GM21515 (cell line): ENCODE data around the gene ATP10A.

ENCODE experiments used
- ATAC-seq: cut with Tn5 transposase; IDR thresholded peaks from one replicate; pipeline ENCODE4 v1.9.1; 2021; ENCODE audit not compliant: unreplicated experiment

Gene ATP10A

DNA sequence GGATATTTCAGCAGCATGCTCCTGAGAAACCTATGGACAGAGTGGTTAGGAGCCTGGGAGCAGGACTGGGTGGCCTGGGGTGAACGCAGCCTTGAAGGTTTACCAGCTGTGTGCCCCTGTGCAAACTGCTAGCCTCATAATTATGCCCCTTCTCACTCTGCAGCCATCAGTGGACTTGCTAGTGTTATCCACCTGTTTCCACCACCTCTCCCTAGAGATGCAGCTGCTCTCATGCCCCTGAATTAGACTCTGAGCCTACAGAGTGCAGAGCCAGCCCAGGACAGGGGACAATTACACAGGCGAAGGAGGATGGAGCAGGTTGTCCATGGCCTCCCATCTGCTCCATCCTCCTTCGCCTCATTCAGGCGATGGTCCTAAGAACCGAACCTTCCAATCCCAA is 175.9 kb downstream of the ATP10A start:
- ATAC-seq = no peak

DNA sequence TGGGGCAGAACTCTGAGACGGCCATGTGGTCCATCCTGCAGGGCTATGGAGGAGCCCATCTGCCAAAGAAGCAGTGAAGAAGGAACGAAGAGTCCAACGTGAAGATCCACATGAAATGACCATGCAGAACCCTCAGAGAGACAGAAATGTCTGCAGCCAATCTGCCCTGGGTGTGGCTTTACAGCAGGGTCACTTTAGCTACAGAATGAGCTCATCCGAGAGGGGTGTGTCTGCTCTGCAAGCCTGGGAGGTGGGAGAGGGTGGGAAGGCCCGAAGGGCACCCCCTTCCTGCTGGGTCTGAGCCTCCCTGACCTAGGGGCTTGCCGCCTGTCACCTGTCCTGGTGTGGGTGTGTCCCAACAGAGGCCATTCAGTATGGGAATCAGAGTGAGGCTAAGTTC is 176.3 kb downstream of the ATP10A start:
- ATAC-seq = no peak

DNA sequence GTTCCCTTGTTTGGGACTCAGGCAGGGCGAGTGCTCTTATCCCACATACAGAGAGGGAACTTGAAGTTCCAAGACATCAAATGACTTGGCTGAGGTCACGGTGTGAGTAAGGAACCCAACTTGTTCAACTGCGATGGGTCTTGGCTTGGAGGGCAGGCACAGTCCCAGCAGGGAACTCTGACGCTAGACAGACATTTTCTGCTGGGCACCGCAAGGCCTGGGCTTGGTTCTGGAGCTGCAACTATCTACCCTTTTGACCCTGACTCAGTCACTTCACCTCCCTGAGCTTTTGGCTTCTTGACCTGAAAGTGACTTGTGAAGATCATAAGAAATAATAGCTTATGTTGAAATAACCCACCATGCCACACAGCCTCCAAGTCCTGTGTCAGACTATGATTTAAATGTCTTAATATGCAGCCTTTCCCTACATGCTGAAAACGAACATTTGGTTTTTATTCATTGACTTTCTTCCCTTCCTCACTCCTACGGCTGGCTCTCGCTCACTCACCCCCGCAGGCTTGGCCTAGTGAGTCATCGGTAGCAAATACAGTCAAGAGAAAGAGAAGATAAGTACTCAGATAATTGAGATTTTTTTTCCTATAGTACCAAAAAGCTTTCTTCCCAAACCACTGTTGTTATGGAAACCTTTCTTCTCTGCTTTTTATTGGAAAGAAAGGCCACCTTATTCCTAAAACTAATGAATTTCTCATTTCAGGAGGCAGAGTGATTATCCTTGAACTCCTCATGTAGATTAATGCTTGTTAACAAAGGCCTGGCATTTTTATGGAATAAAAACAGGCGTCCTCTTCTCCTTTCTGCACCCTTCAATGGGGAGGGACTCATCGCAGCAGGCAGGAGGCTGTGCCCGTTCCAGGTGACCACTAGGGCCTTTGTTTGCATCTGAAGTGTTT is 178.4 kb downstream of the ATP10A start:
- ATAC-seq = no peak

DNA sequence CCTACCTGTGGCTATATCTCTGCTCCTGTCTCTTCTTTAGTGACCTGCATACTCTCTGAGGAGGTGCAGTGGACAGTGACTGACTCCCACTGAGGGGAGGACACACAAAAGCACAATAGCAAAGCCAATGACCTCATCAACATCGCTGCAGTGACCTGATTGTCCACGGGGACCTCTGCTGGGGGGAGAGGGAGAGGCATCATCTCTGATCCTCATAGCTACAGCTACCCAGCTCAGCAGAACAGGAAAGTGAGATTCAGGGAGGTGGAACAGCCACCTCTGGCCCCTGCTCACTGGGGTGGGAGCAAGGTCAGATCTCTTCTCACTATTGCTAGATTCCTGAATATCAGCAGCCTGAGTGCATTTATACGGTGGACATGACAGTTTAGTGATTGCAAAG is 179.2 kb downstream of the ATP10A start:
- ATAC-seq = no peak

DNA sequence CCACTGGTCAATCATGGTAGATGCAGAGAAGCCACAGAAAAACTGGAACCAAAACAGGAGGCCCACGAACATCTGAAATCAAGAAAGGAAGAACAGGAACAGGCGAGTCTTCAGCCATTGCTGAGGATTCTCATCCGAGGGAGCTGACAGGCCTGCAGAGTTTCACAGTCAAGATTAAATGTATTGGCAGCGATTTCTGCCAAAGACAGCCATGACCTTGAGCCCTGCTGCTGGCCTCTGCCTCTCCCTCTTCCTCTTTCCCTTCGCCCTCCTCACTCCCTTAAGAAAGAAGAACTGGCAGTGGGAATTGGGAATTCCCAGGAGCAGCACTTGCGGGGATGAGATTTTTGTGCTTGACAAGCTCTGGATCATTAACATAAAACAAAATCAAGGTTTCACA is 179.7 kb downstream of the ATP10A start:
- ATAC-seq = no peak

DNA sequence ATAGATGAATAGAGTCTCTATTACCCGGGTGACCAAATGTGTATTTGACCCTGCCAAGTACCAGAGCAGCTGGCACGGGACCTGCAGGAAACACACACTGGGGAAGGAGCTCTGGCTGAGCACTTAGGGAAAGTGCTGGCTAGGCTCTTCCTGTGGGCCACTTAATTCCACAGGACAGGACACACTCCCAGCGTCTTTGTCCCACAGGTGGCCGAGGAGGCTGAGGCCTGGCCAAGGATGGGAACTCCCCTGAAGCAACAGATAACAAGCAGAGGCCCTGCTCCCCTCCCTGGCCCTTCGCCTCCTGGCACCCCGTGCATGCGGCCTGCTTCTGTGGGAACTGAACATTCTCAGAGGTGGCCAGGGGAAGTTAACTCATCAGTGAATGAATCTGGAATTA is 180.8 kb downstream of the ATP10A start:
- no peak for ATAC-seq

DNA sequence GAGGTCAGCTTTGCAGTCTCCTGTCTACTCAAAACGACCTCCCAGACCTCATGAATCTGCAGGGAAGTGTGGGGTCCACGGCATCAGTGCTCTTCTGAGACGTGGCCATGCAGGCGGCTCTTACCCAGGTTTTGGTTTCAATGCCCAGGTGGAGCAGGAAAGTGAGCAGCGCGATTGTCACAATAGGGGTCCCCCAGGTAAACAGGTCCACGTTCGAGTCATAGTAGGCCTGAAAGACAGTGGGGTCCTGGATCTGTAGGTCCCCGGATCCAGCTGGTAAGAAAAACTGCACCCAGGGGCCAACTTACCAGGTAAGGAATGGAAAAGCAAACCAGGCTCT is 182.5 kb downstream of the ATP10A start:
- ATAC-seq = no peak

DNA sequence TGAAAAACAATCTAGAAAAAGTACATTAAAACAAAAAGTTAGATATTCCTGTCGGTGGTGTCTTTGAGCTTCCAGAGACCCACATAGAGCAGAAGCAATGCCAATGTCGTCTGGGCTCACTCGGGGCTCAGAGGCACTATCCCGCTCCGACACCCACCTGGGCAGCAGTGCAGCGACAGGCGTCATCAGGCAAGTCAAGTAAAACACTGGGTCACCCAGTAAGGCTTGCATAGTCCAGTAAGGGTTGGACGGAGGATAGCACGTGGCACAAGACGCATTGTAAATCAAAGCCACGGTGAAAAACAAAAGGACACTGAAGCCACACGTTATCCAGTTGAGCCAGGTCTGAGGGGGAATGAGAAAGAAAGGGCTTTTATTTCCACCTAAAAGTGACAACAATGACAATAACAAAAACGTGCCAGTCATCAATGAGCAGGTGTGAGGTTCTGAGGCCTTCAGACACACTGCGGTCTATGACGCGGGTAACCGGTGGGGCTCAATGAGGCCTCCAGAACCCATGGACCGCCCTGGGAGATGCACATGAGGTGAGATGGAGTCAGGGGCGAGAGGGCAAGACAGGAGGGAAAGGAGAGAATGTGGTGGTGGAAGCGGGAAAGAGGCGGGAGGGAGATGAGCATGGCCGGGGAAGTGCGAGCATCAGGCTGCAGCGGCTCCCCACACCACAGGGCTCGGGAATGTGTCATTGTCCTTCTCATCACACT is 183.0 kb downstream of the ATP10A start:
- ATAC-seq = no peak

DNA sequence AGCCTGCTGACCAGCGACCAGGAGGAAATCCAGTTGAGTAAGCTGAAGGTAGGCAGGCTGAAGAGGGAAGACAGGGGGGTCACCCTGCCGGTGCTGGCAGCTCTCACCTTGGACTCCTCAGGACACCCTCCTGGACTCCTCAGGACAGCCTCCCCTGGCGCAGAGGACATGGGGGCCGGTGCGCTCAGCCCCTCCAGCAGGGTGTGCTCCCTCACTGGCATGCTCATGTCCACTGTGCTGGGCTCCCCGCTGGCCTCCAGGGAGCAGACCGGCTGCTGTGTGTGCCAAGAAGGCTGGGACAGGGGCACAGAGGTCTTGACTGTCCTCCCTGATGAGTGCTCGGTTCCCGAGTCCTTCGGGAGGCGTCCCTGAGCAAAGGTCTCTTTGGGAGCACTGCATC is 183.6 kb downstream of the ATP10A start:
- ATAC-seq = no peak

DNA sequence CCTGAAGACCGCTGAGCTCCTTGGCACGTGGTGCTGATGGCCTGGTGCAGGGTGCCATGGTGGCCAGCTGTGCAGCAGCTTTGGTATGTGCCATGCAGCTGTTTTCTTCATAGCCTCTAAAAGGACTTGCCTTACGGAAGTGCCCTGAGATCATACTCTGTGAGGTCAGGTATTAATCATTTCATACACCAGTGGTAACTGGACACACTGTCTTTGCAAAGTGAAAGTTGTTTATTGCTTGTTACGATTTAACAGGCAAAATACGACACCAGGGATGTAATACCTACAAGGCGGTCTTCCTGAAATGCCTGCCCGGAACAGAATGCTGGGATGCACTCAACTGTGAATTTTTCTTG is 184.6 kb downstream of the ATP10A start:
- no peak for ATAC-seq

DNA sequence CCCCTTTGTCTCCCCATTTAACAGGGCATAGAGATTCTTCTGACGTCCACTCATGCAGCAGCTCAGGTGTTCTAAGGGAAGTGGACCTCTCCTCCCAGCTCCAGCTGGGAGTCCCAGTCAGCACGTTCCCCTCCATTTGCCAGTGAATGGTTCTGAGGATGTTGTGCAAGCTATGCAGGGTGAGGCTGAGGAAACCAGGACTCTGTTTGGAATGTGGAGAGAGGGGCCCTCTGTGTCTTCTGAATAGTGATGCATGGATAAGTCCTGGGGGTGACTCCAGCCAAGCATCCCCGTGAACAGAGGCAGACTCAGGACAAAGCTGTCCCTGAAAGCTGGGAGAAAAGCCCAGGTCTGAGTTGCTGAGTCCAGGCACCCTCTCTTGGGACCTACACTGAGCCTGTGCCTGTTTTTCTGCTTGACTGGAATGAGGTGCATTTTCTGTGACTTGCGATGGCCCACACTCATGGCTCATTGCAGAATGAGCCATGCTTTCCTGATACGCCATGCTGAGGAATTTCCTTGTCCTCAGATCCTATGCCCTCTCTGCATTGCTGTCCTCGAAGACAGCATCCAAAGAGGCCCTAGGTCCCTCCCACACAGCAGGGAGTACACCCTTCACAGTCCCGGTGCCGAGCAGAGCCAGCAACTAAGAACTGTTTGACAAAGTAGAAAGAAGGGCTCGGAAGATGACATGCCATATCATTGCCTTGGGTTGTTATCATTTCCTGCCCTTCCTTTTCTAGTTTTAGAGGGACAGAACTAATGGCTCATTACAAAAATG is 185.2 kb downstream of the ATP10A start:
- no peak for ATAC-seq

DNA sequence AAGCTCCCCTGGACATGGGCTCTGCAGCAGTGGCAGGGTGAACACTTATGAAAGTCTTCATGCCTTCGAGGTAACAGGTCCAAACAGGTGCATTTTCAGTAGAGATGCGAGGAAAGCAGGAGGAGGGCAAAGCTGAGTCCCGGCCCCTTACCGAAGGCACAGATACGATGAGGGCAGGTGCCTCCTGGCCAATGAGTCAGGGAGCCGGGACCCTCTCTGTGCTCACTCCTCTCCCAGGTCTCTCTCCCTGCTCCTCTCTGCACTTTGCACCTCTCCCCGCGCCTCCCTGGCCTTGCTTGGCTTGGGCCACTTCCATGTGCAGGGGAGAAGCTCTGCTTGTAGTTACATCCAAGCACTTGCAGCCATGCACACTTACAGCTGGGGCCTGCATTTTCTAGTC is 187.1 kb downstream of the ATP10A start:
- no peak for ATAC-seq

DNA sequence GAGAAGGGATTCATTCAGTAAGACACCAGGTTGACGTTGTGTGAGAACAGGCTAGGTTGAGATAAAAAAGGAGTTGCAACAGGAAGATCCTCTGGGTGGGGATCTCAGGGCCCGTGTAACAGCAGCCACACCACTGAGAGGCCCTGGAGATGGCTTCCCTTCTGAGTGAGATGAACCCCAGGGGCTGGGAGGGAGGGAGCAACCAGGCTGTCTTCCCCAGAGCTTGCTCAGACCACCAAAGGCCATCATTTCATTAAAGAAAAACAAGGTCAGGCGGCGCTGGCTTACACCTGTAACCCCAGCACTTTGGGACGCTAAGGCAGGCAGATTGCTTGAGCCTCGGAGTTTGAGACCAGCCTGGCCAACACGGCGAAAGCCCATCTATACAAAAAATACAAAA is 187.7 kb downstream of the ATP10A start:
- ATAC-seq = no peak

DNA sequence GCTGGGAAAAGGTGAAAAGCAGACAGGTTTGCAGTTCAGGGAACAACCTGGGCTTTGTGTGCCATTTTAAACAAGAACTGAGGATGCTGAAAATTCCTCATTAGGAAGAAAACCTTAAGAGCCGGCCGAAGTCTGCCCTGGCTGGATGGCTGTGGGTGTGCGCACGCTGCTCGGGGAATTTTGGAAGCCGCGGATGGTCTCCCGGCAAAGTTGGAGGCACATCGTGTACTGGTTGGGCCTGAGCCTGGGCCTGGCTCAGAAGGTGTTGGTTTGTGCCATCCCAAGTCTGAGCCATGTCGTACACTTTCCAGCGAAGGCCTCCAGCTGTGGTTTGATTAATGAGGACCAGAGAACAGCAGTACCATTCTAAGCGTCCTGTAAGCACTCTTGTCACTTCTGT is 188.2 kb downstream of the ATP10A start:
- ATAC-seq = no peak

DNA sequence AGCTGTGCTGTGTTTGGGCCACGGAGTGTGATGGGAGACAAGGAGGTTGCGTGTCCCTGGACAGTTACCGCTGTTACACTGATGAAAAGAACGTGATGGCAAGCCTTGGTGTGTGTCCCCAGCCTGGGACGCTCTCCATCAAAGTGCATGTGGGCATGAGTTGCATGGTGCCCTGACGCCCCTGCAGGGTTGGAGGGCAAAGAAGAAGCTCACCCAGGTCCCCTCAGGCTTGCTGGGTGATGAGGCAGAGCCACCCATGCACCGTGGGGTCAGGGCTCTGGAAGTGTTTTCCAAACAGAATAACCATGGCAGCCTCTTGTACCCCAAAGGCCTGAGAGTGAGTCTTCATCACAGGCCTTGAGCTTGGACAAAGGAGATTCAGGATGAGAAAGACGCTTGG is 189.2 kb downstream of the ATP10A start:
- no peak for ATAC-seq

DNA sequence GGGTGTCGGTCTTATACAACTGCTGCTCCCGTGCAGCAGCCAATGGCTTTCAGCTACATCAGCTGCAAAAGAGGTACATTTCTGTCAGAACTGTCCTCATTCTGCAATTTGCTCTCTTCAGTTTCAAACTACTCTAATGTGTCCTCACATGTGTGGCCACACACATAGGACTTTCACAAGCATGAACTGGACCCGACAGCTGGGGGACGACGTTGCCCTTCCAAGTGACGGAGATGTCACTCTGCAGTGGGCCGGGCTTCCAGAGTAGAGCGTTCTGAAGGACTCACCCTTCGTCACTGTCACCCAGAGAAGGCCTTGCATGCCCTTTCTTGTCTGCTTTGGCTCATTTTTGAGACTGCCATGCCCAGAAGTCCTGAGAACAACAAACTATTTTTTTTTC is 189.8 kb downstream of the ATP10A start:
- ATAC-seq = no peak

DNA sequence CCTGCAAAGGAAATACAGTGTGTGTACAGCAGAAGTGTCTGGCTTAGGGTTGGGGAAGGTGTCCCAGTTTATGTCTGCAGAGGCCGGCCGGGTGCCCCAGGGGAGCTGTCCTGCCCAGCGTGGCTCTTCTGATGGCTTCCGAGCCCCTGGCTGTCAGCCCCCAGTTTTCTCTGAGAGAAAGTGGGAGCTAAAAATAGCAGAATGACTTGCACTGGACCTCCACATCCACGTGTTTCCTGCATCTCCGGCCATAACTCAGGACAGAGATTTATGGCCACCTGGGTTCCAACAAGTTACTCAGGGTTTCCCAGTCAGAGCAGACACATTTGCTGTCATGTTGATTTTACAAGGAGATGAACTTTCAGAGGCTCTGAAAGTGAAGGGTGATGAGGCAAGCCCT is 192.0 kb downstream of the ATP10A start:
- ATAC-seq = no peak

DNA sequence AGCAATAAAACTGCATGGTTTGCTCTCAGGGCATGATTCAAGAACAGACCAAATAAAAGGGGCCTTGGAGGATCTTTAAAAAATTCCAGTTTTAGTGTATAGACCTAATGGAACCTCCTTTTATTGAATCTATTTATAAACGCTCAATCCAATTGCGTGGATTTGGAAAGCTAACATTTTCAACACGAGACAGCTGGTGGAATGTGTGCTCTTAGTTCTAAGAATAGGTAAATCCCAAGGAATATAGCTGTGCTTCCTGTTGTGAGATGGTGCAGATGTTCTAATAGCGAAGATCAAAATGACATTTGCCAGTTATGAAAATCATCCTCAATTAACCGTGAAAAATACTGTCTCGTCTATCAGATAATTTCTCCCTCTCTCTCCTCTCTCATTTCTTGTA is 192.5 kb downstream of the ATP10A start:
- no peak for ATAC-seq

DNA sequence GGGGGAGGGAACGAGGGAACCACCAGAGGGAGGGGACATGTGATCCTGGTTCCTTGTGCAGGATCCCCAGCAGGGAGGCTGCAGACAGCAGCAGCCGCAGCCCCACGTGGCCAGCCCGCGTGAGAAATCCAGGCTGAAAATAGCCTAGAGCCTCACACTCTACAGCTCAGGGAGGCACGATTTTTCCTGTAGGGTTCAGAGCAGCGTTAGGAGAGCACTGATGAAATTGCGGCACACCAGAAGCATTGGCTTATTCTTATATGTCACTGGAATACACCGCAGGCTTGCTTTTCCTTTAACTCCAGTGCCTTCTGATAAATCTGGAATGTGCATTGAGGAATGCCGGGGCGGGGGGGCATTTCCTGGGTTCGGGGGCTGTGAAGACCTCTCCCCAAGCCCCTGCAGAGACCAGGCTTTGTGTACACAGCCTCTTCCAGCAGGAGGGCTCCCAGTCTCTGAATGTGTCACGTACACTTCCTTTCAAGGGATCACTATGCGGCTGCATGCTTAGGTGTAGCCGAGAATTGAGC is 193.0 kb downstream of the ATP10A start:
- no peak for ATAC-seq

DNA sequence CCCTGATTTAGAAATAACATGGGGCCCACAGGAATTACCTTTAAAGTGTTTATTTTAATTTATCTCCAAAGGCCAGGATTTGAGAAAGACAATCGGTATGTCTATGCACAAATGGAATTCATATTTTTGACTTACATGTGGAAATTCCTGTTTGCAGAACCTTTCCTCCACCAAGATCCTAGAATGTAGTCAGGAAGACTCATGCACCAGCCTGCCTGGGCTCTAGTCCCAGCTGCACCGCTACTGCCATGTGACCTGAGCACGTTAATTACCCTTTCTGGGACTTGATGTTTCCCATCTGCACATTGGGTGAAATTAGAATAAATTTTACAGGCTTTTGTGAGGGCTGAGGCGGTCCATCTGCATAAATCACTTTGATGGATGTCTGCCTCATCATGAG is 194.2 kb downstream of the ATP10A start:
- no peak for ATAC-seq

DNA sequence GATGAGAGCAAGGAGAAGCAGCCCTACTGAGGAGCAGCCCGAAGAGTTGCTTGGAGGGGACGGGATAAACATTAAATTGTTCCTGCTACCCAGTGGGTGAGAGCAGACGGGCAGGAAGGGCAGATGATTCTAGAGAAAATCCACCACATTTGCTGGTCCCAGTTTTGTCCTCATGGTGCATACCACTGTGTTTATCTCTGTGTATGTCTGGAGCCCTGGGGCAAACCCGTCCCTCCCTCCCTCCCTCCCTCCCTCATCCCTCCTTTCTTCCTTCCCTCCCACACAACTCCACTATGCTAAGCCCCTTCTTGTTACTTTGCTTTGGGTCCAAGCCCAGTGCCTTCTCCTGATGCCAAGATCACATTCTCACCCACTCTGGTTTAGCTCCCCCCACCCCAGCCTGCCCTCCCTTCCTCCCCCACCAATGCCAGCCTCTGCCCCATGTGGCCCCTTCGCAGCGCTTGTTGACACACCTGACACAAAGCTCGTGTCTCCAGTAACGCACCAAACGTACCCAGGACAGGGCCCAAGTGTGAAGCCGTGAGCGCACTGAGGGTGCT is 194.8 kb downstream of the ATP10A start:
- no peak for ATAC-seq
